Fibroblast of skin of abdomen (primary cell): ENCODE data around the gene GLCE.
A peak's percentile ranks its signal among the peaks of the same experiment; 100 is the strongest.
"Not testable (repeated sequence)": the region's sequence is repeated elsewhere in the genome, so short reads cannot be mapped to it uniquely, and the experiment has no call there.

Experiments
- DNase-seq: peaks from one replicate; pipeline ENCODE4 v3.0.0-alpha.2; 2013

The GLCE gene

GRCh38 chr15:69275933-69276560 is 115.6 kb downstream of the GLCE start:
- DNase-seq = no peak

DNA sequence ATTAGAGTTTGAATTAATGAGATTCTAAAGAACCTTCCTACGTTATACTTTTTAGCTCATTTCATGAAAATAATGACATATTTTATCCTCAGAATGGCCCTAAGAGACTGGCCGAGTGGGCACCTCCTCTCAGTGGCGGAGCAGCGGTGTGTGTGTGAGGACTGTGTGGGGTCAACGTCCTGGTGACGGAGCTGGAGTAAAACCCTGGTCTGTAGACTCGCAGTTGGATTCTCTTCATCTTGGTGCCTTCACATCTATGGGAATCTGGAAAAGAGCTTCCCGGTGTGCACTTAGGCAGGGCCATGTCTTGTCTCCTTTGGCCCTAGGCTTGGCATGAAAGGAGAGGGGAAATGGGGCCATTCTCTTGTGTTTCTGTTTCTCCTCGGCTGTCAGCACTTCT is 116.9 kb downstream of the GLCE start:
- DNase-seq = no peak

DNA sequence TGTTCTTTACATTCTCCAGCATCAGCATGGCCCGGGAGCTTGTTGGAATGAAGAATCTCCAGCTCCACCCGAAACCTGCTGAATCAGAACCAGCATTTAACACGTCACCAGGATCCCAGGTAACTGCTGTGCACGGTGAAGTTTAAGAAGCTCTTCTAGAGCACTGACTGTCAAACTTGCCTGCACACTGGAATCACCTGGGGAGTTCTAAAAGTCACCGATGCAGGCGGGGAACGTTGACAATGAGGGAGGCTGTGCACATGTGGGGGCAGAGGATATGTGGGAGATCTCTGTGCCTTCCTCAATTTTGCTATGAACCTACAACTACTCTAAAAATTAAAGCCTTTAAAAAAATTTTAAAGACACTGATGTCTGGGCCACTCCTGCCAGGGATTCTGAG is 119.2 kb downstream of the GLCE start:
- DNase-seq = no peak

DNA sequence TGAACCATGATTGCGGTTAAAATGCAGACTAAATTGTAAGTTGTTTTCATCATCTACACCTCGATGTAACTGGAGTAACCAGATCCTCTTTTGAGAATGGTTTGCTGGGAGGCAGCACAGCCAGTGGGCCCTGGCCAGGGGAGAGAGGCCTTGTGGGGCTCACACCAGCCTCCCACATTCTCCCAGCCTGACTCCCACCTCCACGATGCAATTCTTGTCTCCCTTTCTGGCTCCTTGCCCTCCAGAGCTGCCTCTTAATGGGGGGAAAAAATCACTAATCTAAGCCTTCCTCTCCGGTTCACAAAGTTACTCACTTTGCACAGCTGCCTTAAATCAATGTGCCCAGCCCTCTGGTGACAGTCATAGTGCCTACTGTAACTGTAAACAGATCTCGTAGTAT is 120.3 kb downstream of the GLCE start:
- DNase-seq = peak; percentile 53

DNA sequence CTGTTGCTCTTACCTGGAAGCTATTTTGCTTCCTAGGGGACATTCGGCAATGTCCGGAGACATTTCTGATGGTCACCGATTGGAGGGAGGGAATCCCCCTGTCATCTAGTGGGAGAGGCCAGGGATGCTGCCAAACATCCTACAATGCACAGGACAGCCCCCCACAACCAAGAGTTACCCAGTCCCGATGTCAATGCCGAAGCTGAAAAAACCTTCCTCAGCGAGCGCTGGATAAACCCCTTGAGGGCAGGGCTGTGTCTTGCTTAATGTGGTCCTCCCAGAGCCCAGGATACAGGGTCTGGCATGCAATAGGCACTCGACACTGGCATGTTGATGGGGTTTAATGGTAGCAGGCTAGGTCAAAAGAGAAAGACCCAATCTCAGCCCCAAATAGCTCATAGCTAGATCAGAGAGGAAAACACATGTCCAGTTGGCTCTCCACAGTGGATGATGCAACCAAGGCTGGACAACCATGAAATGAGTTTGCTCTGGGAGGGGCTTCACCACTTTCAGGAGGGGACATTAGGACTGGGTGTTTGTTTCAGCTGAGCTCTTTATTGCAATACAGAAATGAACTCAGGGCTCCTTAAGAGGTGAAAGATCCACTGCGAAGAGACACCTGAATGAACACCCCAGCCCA is 121.8 kb downstream of the GLCE start:
- DNase-seq = no peak

DNA sequence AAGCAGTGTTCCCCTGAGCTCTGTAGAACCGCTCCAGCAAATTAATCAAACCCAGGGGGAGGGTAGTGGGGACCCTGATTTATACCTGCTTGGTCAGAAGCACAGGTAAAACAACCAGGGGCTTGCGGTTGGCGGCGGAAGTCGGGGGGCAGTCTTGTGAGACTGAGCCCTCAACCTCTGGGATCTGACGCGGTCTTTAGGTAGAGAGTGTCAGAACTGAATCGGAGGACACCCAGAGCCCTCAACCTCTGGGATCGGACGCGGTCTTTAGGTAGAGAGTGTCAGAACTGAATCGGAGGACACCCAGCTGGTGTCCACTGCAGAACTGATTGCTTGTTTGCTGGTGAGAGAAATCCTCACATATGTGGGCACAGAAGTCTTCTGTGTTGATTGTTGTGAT is 125.4 kb downstream of the GLCE start:
- DNase-seq = no peak

DNA sequence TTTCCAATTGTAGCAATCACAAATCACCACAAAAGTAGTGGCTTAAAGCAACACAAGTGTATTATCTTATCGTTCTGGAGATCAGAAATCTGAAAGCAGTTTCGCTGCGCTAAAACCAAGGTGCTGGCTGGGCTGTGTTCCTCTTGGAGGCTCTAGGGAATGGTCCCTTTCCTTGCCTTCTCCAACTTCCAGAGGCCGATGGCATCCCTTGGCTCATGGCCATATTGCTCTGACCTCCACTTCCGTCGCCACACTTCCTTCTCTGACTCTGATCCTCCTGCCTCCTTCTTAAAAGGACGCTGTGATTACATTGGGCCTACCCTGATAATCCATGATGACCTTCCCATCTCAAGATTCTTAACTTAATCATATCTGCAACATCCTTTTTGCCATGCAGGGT is 127.6 kb downstream of the GLCE start:
- DNase-seq = no peak

- DNase-seq = no peak
Measured at GRCh38 chr15:69288531-69289341, 128.3 kb downstream of the GLCE start.

GRCh38 chr15:69289342-69290146 is 129.1 kb downstream of the GLCE start:
- DNase-seq = no peak

GRCh38 chr15:69290346-69291164 is 130.1 kb downstream of the GLCE start:
- no peak for DNase-seq

GRCh38 chr15:69291651-69292050 is 131.2 kb downstream of the GLCE start:
- not testable (repeated sequence) for DNase-seq

- no peak for DNase-seq
Measured at GRCh38 chr15:69292826-69293420, 132.5 kb downstream of the GLCE start.

GRCh38 chr15:69293741-69294615 is 133.5 kb downstream of the GLCE start:
- no peak for DNase-seq

GRCh38 chr15:69296606-69297005 is 136.2 kb downstream of the GLCE start:
- no peak for DNase-seq

GRCh38 chr15:69297642-69298353 is 137.4 kb downstream of the GLCE start:
- no peak for DNase-seq

DNA sequence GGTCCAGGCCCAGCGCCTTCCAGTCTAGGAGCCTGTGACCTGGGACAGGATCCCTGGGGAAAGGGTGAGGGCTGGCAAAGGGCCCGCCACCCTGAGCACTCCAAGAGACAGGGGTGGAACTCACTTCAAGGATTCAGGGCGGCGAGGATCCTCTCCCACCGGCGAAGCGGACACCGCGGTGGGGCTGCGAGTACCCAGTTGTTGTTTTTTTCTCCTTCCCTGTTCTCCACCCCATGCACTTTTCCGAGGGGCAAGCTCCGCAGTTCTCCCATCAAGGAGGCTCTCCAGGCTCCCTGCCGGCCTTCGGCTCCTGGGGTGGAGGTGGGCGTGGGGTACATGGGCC is 137.9 kb downstream of the GLCE start:
- DNase-seq = no peak

- DNase-seq = no peak
Measured at GRCh38 chr15:69298697-69299441, 138.4 kb downstream of the GLCE start, which contains the start of gene PAQR5. Gene PAQR5 (plus strand): TSS chr15:69298912. CDS start chr15:69360081, 61,169 bp downstream.

DNA sequence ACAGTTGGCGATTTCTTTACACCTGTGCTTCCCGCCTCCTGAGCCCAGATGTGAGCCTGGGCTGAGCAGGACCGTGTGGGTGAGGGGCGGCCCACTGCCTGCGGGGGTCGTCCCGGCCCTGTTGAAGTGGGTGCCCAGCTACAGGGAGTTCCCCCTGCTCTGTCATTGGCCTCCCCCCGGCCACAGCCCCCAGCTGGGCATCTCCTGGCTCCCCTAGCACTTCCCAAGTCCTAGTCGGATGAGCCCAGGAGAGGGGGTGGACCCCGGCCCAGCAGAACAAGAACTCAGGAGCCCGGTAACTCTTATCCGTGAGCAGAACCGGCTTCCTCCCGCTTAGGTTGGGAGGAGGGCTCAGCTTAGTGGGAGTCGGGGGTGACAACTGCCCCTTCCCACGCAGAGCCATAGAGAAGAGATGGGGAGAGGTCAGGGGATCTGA is 139.0 kb downstream of the GLCE start:
- no peak for DNase-seq
